GM12865 (cell line): ENCODE data around the gene DLG3.

Experiments
- DNase-seq: peaks from one replicate; pipeline ENCODE4 v3.0.0; 2010; ENCODE audit warnings: low read depth
- H3K4me3 ChIP-seq: 2 replicates; pipeline ENCODE4 v1.5.1; 2011; ENCODE audit warnings: mild to moderate bottlenecking, low read depth, low read length, control low read depth
- TF ChIP-seq, protein P1 (sequence below): IDR thresholded peaks from 2 replicates; pipeline ENCODE4 v1.5.1; 2011; ENCODE audit warnings: low read length, control low read depth, low read depth, inconsistent platforms; ENCODE audit not compliant: insufficient read depth; ENCODE audit errors: missing control alignments

DLG3 gene

DNA sequence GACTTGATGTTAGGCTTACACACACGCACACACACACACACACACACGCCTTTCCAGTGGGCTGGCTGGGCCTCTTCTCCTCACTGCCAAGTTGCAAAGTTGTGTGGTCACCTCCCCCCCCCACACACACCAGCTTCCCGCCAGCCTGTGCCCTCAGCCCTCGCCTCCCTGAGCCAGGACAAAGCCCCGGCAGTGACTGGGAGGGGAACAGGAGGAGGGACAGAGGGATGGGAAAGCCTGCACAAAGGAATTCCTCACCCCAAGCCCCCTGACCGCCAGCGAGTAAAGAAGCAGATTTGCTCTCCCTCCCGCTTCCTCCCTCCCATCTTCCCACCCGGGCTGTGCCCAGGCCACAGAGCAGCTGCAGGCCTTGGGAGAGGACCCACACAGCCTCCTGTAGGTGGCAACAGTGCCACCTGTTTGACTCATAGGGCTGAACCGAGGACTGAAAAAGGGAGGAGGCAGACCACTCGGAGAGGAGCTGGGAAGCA is 21.7 kb upstream of the DLG3 start, which contains the start of gene GDPD2:
Gene GDPD2 (plus strand): TSS at position 464 of the 491 bp plus-strand sequence. CDS start 1,671 bp downstream, outside the sequence.
- TF ChIP-seq, protein P1, sequence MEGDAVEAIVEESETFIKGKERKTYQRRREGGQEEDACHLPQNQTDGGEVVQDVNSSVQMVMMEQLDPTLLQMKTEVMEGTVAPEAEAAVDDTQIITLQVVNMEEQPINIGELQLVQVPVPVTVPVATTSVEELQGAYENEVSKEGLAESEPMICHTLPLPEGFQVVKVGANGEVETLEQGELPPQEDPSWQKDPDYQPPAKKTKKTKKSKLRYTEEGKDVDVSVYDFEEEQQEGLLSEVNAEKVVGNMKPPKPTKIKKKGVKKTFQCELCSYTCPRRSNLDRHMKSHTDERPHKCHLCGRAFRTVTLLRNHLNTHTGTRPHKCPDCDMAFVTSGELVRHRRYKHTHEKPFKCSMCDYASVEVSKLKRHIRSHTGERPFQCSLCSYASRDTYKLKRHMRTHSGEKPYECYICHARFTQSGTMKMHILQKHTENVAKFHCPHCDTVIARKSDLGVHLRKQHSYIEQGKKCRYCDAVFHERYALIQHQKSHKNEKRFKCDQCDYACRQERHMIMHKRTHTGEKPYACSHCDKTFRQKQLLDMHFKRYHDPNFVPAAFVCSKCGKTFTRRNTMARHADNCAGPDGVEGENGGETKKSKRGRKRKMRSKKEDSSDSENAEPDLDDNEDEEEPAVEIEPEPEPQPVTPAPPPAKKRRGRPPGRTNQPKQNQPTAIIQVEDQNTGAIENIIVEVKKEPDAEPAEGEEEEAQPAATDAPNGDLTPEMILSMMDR, result no peak
- no peak for DNase-seq
- H3K4me3 ChIP-seq, result no peak within 1 kb of the TSS

DNA sequence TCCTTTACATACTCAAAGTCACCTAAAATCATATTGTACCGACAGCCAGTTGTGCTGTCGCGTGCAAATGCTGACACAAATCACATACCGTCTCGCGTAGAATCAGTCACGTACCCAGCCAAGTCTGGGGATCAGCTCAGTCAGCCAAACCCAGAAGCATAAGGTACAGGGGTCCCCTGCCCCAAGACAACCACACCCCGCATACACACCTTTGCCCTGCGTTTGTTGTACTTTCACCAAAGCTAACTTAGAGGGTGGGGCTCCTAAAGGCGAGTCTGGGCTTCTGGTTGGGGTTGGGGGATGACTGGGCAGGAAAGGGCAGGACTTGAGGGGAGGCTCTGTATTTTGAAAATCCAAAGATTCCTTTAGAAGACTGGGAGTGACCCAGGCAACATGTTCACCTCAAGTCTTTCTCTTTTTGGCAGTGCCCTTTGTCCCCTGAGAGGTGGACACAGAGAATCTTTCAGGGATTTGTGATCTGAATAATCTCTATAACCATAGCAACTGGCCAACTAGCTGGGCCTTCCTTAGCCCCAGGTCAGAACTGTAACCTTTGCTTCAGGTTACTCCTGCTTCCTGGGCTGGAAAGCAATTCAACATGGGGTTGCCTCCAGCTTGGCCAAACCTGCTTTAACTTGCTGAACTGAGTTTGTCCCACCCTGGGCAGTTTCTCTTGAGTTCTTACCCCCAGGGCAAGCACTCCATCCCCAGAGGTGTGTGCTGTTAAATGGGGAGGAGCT is 20.5 kb upstream of the DLG3 start:
- no peak for DNase-seq
- TF ChIP-seq, protein P1, result no peak
- no peak overlapping the region for H3K4me3 ChIP-seq

DNA sequence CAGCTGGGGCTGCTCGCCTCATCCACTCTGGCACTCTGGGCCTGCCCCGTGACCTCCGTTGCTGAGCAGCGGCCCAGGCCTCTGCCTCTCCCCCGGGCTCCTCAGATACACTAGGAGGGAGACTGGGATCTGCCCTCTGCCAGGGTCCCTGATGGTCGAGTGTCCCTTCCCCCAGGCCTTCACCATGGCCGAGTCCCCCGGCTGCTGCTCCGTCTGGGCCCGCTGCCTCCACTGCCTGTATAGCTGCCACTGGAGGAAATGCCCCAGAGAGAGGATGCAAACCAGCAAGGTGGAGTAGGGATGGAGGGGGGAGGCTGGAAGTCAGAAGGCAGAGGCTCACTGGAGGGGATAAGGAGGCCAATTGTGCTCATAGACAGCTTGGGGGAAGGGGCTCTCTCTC is 19.8 kb upstream of the DLG3 start:
- DNase-seq, result no peak
- TF ChIP-seq, protein P1, result no peak
- H3K4me3 ChIP-seq, result no peak overlapping the region

DNA sequence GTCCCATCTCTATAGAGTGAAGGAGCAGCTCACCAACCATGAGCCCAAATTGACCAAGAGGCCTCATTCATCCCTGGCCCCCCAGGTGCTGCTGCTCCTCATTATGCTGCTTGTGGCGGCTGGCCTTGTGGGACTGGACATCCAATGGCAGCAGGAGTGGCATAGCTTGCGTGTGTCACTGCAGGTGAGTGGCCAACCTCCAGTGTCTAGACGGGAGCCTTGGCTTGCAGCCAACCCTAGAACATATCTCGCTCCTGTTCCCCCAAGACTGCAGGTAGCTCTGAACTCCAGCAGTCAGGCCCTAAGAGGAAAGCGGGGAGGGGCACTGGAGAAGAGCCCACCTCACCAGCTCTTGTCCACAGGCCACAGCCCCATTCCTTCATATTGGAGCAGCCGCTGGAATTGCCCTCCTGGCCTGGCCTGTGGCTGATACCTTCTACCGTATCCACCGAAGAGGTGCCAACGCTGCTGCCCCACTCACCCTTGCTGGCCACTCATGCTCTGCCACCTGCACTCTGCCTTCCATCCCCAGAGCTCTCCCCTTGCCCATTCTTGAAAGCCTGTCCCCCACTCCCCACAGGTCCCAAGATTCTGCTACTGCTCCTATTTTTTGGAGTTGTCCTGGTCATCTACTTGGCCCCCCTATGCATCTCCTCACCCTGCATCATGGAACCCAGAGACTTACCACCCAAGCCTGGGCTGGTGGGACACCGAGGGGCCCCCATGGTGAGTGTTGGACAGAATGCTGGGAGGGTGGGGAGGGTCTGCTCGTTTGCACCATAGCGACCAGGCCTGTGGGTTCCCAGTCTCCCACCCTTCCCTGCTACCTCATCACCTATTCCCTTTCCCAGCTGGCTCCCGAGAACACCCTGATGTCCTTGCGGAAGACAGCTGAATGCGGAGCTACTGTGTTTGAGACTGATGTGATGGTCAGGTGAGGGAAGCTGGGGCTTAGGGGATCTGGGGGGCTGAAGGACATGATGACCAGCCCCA is 18.1 kb upstream of the DLG3 start:
- no peak overlapping the region for H3K4me3 ChIP-seq
- TF ChIP-seq, protein P1, result no peak
- DNase-seq, result no peak

DNA sequence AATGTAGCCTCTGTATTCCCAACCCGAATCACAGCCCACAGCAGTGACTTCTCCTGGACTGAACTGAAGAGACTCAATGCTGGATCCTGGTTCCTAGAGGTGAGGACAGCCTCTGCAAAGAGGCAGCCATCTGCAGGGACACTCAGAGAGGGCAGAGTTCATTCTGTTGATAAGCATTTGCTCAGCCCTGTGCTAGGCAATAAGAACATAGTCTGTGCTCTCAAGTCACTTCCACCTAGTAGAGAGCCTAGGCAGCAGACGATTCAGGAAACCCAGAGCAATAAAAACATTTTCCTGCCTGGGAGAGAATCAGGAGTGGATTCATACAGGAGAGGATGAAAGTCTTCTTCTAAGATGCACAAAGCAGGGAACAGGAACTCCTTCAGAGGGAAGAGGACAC is 17.3 kb upstream of the DLG3 start:
- TF ChIP-seq, protein P1, result no peak
- no peak for DNase-seq
- H3K4me3 ChIP-seq, result no peak overlapping the region

DNA sequence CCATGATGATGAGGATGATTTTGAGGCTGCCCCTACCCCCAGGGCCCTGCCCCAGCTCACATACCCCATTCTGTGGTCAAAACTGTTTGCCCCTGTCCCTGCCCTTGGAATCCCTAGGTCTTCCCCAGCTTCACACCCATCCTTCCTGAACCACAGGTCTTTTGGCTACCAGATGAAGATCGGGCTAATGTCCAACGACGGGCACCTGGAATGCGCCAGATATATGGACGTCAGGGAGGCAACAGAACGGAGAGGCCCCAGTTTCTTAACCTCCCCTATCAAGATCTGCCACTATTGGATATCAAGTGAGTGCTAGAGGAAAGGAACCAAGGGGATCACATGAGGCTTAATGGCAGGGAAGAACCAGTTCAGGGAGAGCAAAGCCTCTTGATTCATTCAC is 14.9 kb upstream of the DLG3 start:
- H3K4me3 ChIP-seq, result no peak overlapping the region
- TF ChIP-seq, protein P1, result no peak
- DNase-seq, result no peak
